A549 treated with CORT108297 at 1 μM for 4 hours (cell line): ENCODE results near the gene ZNF267. TPM values are rescaled to one million over a fixed set of nuclear protein-coding genes. Genes with fewer than 3 reads are reported as not detected.

Source experiments
- total RNA-seq: library from RNA; stranded (reverse); fragments of 200-300 nt; extraction: Qiagen RNA extraction; gene quantifications from 5 replicates; pipeline ENCODE4 v1.2.3, GENCODE V29; 2022

Gene ZNF267
- 6.9 to 8.8 TPM (median 7.6 TPM) in 5 replicates for total RNA-seq

DNA sequence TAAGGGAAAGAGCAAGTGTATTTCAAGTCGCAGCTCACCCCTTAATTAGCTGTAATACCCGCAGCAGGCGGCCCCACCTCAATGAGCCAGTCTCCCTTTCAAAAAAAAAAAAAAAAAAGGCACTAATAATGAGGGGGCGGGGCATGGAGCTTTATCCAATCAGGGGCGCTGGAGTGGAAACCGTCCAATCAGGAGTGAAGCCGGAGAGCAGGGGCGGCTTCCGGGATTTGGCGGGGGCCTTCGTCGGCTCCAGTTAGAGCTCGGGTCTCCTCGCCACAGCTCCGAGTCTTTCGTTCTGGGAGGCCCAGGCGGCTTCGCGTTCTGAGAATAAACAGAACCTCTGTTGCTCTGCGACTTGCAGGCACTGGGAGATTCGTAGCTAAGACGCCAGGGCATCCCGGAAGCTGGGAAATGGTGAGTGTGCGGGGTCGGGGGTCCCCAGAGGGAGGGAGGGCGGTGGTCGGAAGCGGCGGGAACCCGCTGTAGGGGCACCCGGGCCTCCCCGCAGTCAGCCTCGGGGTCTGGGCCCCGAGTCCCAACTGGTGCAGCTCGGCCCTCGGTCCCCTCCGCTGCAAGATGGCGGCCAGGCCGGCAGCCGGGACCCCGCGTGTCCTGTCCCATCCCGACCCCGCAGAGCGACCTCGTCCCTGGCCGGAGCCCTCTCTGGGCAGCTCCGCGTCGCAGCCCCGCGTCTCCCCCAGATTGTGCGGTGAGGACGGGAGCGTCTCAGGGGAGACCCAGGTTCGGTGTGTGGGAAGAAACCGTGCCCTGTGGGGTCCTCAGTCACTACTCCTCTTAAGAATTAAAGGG, at the start of gene ZNF267:
Gene ZNF267 (plus strand): TSS at position 252 of the 810 bp plus-strand sequence. CDS start 160 bp downstream, at position 412.

